Glutamatergic neuron (in vitro differentiated cells): ENCODE measurements around the gene RAD54L. TPM values are rescaled to one million over a fixed set of nuclear protein-coding genes. Genes with fewer than 3 reads are reported as not detected.
"Not testable (repeated sequence)": the region's sequence is repeated elsewhere in the genome, so short reads cannot be mapped to it uniquely, and the experiment has no call there.

Source experiments
- DNase-seq: peaks from one replicate; pipeline ENCODE4 v3.0.0; 2022
- H3K27ac Mint-ChIP-seq: one replicate; pipeline ENCODE4 v1.8.0; 2020; ENCODE audit warnings: mild to moderate bottlenecking, mixed read lengths, inconsistent platforms; ENCODE audit not compliant: unreplicated experiment
- H3K27me3 Mint-ChIP-seq: one replicate; pipeline ENCODE4 v1.8.0; 2020; ENCODE audit warnings: mild to moderate bottlenecking, moderate library complexity, mixed read lengths, inconsistent platforms; ENCODE audit not compliant: unreplicated experiment
- H3K36me3 Mint-ChIP-seq: one replicate; pipeline ENCODE4 v1.8.0; 2020; ENCODE audit warnings: mild to moderate bottlenecking, mixed read lengths, inconsistent platforms; ENCODE audit not compliant: unreplicated experiment
- H3K4me1 Mint-ChIP-seq: one replicate; pipeline ENCODE4 v1.8.0; 2020; ENCODE audit warnings: mild to moderate bottlenecking, low read depth, mixed read lengths, inconsistent platforms; ENCODE audit not compliant: unreplicated experiment
- H3K4me3 Mint-ChIP-seq: one replicate; pipeline ENCODE4 v1.8.0; 2020; ENCODE audit warnings: mild to moderate bottlenecking, mixed read lengths, inconsistent platforms; ENCODE audit not compliant: unreplicated experiment
- H3K9me3 Mint-ChIP-seq: one replicate; pipeline ENCODE4 v1.8.0; 2020; ENCODE audit warnings: mild to moderate bottlenecking, moderate library complexity, mixed read lengths, inconsistent platforms; ENCODE audit not compliant: unreplicated experiment
- total RNA-seq: library from RNA; stranded (reverse); fragmentation: NEBNext Ultra II Directional; extraction: Animal tissue kit (Norgen Biotek cat#: 25700); gene quantifications from one replicate; pipeline ENCODE4 v1.2.1, GENCODE V29; 2021; ENCODE audit not compliant: unreplicated experiment
- TF ChIP-seq, protein P1 (sequence below): fragments of 200-600 bp; sonication (generic); IDR thresholded peaks from one replicate; pipeline ENCODE4 v1.5.0; 2021; ENCODE audit not compliant: partially characterized antibody, unreplicated experiment

RAD54L gene
- total RNA-seq, 1 donor from 2014 or later, result 4.6 TPM

DNA sequence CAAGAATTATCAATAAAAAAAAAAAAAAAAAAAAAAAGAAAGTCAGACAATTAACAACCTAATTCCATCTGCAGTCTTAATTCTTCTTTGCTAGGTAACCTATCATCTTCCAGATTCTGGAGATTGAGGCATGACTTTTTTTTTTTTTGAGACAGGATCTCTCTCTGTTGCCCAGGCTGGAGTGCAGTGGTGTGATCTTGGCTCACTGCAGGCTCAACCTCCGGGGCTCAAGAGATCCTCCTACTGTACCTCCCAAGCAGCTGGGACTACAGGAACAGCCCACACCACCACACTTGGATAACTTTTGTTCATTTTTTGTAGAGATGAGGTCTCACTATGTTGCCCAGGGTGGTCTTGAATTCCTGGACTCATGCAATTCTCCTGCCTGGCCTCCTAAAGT, 4.6 kb upstream of the RAD54L start:
- Mint-ChIP-seq H3K4me3 (no peak overlapping the region), H3K9me3 (peaks cover 14% of the 10 kb centered on the region), H3K36me3 (peaks cover 13% of the 10 kb centered on the region), H3K27ac (no peak overlapping the region), H3K27me3 (no peaks in the 10 kb centered on the region), H3K4me1 (no peaks in the 10 kb centered on the region)
- DNase-seq, result no peak
- TF ChIP-seq, protein P1, sequence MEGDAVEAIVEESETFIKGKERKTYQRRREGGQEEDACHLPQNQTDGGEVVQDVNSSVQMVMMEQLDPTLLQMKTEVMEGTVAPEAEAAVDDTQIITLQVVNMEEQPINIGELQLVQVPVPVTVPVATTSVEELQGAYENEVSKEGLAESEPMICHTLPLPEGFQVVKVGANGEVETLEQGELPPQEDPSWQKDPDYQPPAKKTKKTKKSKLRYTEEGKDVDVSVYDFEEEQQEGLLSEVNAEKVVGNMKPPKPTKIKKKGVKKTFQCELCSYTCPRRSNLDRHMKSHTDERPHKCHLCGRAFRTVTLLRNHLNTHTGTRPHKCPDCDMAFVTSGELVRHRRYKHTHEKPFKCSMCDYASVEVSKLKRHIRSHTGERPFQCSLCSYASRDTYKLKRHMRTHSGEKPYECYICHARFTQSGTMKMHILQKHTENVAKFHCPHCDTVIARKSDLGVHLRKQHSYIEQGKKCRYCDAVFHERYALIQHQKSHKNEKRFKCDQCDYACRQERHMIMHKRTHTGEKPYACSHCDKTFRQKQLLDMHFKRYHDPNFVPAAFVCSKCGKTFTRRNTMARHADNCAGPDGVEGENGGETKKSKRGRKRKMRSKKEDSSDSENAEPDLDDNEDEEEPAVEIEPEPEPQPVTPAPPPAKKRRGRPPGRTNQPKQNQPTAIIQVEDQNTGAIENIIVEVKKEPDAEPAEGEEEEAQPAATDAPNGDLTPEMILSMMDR, result no peak

DNA sequence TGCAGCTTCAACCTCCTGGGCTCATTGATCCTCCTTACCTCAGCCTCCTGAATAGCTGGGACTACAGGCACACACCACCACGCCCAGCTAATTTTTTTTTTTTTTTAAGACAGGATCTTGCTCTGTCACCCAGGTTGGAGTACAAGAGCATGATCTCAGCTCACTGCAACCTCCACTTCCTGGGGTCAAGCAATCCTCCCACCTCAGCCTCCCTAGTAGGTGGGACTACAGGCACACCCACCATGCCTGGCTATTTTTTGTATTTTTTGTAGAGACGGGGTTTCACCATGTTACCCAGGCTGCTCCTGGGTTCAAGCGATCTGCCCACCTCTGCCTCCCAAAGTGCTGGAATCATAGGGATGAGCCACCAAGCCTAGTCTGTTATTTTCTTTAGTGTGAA, 3.7 kb upstream of the RAD54L start:
- not testable (repeated sequence) for H3K27ac Mint-ChIP-seq, DNase-seq, H3K27me3 Mint-ChIP-seq, H3K36me3 Mint-ChIP-seq, H3K4me3 Mint-ChIP-seq, H3K9me3 Mint-ChIP-seq, H3K4me1 Mint-ChIP-seq

DNA sequence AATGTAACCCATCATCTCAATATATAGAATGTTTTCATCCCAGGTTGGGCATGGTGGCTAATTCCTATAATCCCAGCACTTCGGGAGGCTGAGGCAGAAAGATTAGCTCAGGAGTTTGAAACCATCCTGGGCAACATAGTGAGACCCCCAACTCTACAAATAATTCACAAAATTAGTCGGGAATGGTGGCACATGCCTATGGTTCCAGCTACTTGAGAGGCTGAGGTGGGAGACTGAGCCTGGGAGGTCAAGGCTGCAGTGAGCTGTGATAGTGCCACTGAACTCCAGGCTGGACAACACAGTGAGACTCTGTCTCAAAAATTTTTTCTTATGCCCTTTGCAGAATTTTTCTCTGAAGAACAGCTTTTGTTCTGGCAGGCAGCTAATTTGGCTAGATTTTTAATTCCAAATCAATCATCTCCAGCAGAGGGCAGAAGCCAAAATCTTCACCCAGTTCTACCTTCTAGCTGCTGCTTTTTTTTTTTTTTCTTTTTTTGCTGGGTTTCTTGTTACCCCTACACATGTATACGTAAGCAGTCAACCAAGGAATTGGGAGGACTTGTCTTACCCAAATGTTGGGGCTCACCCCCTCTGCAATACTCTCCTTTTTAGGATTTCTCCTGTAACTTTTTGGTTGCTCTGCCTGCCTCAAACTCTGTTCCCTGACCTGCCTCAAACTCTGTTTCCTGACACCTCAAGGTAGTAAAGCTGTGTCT, 2.7 kb upstream of the RAD54L start:
- TF ChIP-seq, protein P1, result peak; percentile 42
- Mint-ChIP-seq H3K9me3 (peaks cover 2% of the 10 kb centered on the region), H3K36me3 (no peaks in the 10 kb centered on the region), H3K27ac (no peak overlapping the region), H3K4me3 (no peak overlapping the region), H3K4me1 (no peaks in the 10 kb centered on the region), H3K27me3 (no peaks in the 10 kb centered on the region)
- DNase-seq, result no peak

DNA sequence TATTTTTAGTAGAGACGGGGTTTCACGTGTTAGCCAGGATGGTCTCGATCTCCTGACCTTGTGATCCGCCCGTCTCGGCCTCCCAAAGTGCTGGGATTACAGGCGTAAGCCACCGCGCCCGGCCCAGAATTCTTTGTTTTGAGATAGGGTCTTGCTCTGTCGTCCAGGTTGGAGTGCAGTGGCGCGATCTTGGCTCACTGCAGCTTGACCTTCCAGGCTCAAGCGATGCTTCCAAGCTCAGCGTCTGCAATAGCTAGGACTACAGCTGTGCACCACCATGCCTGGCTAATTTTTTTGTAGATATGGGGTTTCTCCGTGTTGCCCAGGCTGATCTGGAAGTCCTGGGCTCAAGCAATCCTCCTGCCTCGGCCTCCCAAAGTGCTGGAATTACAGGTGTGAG, 1.4 kb upstream of the RAD54L start:
- H3K27ac Mint-ChIP-seq, H3K9me3 Mint-ChIP-seq: not testable (repeated sequence)
- peak overlapping the region; percentile 98 for H3K4me3 Mint-ChIP-seq

DNA sequence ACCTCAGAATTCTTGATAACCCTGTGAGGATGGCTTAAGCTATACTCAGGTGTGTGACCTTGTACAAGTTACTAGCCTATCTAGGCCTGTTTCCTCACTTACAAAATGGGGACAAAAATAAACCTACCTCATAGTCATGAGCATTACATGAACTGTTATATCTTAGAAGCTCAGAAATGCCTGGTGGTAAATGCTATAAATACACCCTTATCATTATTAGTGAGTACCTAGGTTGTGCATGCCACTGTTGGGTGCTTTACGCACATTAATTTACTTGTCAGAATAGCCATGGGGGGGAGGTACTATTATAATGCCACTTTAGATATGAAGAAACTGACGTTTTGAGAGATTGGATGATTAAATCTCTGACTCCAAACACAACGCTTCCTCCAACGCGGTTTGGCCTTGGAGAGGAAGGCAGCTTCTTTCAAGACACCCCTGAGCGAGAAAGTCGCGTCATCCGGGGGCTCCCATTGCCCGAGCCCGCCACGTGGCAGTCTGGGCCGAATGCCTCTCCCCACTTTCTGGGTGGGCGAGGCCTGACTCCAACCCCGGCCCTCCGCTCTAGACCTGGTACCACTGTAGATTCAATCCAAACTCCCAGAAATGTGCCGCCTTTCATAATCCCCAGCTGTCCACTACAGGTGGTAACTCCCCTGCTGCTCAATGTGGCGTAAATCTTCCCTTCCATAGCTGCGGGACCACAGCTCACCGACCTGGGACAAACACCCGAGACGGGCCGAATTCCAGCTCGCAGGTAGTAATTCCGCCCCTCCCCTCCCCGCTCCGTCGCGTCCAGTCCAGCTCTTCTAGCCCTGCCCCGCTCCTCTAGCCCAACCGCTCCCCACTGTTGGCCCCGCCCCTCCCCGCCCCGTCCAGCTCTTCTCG, 771 bp upstream of the RAD54L start:
- DNase-seq, result peak; percentile 33
- TF ChIP-seq, protein P1, result no peak
- Mint-ChIP-seq H3K27ac (peak overlapping the region; percentile 84), H3K36me3 (no peaks in the 10 kb centered on the region), H3K4me1 (no peaks in the 10 kb centered on the region), H3K27me3 (no peaks in the 10 kb centered on the region), H3K9me3 (peaks cover 2% of the 10 kb centered on the region), H3K4me3 (peak overlapping the region; percentile 98)

More for the DNA sequence above, 1.4 kb upstream of the RAD54L start:
- H3K36me3 Mint-ChIP-seq, H3K27me3 Mint-ChIP-seq, H3K4me1 Mint-ChIP-seq, DNase-seq: not testable (repeated sequence)
